A549 (cell line): ENCODE measurements around the gene ZC3H12D.

ENCODE experiments used
- CBX2 ChIP-seq: fragments of 200-600 bp; sonication (generic); IDR thresholded peaks from 2 replicates; pipeline ENCODE4 v1.6.1; 2016; ENCODE audit warnings: low read depth, mild to moderate bottlenecking, borderline replicate concordance
- CHD2 ChIP-seq: fragments of 150-350 bp; IDR thresholded peaks from 2 replicates; pipeline ENCODE4 v1.6.1; 2014; ENCODE audit warnings: low read length; ENCODE audit not compliant: partially characterized antibody
- ESRRA ChIP-seq: fragments of 150-350 bp; IDR thresholded peaks from 2 replicates; pipeline ENCODE4 v1.6.1; 2014; ENCODE audit warnings: mild to moderate bottlenecking, low read length, borderline replicate concordance
- GATA3 ChIP-seq: IDR thresholded peaks from 2 replicates; pipeline ENCODE4 v1.6.1; 2012; ENCODE audit warnings: borderline replicate concordance
- HOXB13 ChIP-seq: fragments of 250-450 bp; sonication (Bioruptor Pico); IDR thresholded peaks from 2 replicates; pipeline ENCODE4 v1.5.0; 2020; ENCODE audit warnings: low read depth, mild to moderate bottlenecking, moderate library complexity
- JUN ChIP-seq, 2 experiments: fragments of >200 bp; sonication (Bioruptor Twin); formaldehyde crosslinking; IDR thresholded peaks; 2 replicates in 1 of 2; 3 replicates in 1 of 2; pipeline ENCODE4 v1.6.1; 2016 to 2017
- MYC ChIP-seq: IDR thresholded peaks from 2 replicates; pipeline ENCODE4 v1.6.1; 2012; ENCODE audit warnings: mild to moderate bottlenecking, inconsistent platforms, low read length, improper control_type of control experiment, borderline replicate concordance
- POLR2A ChIP-seq: IDR thresholded peaks from 2 replicates; pipeline ENCODE4 v1.6.1; 2012; ENCODE audit warnings: mild to moderate bottlenecking, low read length
- RAD21 ChIP-seq, 2 experiments: fragments of >200 bp in 1 of 2; sonication (Bioruptor Twin) in 1 of 2; formaldehyde crosslinking in 1 of 2; IDR thresholded peaks in 1 of 2; conservative IDR thresholded peaks in 1 of 2; 2 replicates in 1 of 2; 3 replicates in 1 of 2; pipeline ENCODE4 v1.6.1; 2012 to 2018; ENCODE audit warnings: inconsistent platforms in 1 of 2
- RNF2 ChIP-seq: fragments of 200-600 bp; sonication (generic); IDR thresholded peaks from 2 replicates; pipeline ENCODE4 v1.6.1; 2016; ENCODE audit warnings: low read depth, mild to moderate bottlenecking, antibody characterized with exemption, moderate library complexity, borderline replicate concordance
- ZFP36 ChIP-seq: fragments of 450-650 bp; IDR thresholded peaks from 2 replicates; pipeline ENCODE4 v1.6.1; 2014; ENCODE audit warnings: borderline replicate concordance; ENCODE audit not compliant: partially characterized antibody
- TF ChIP-seq, protein P1 (sequence below): fragments of >200 bp; sonication (Bioruptor Twin); formaldehyde crosslinking; IDR thresholded peaks from 3 replicates; pipeline ENCODE4 v1.5.1; 2016
- TF ChIP-seq, protein P2 (sequence below): fragments of 200-600 bp; sonication (generic); IDR thresholded peaks from 2 replicates; pipeline ENCODE4 v1.6.1; 2016; ENCODE audit warnings: antibody characterized with exemption, mild to moderate bottlenecking, moderate library complexity
- TF ChIP-seq, protein P3 (sequence below): IDR thresholded peaks from 2 replicates; pipeline ENCODE4 v1.6.1; 2012

DNA sequence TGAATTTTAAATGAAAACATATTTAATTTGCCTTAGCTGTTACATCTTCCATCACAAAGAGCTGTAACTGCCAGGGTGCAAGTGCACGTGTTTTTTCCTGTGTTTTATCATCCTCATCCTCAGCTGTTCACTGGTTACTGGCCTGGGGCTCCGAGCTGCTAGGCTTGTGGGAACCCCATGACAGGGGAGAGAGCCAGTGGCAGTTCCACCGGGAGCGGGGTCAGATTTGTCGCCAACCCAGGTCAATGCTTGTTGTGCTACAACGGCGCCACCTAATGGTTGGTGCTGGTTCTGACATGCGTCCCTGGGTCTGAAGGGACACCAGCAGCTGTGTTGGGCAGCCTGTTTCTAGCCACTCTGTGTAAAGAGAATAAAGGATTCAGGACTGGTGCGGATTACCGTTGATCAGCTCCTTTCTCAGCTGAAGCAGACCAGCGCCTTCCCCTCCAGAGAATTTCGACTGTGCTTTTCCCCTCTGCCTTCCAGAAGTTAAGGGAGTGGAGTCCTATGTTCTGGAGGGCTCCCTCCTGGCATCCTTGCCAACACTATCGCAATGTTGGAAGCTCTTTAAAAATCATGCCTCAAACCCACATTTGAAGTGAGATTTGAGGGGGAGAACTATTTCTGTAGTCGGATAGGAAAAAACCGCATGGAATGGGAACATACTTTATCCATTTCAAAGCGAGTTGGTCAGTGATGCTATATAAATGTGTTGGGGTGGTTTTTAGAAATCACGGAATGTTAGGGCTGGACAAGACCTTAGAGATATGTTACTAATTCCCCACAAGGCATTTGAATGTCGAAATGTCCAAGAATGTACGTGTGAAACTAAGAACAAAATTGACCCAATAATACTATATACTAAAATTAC is 52.7 kb downstream of the ZC3H12D start:
- TF ChIP-seq, protein P1, sequence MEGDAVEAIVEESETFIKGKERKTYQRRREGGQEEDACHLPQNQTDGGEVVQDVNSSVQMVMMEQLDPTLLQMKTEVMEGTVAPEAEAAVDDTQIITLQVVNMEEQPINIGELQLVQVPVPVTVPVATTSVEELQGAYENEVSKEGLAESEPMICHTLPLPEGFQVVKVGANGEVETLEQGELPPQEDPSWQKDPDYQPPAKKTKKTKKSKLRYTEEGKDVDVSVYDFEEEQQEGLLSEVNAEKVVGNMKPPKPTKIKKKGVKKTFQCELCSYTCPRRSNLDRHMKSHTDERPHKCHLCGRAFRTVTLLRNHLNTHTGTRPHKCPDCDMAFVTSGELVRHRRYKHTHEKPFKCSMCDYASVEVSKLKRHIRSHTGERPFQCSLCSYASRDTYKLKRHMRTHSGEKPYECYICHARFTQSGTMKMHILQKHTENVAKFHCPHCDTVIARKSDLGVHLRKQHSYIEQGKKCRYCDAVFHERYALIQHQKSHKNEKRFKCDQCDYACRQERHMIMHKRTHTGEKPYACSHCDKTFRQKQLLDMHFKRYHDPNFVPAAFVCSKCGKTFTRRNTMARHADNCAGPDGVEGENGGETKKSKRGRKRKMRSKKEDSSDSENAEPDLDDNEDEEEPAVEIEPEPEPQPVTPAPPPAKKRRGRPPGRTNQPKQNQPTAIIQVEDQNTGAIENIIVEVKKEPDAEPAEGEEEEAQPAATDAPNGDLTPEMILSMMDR = peak; percentile 84
- TF ChIP-seq RNF2 (no peak), MYC (no peak), POLR2A (no peak), RAD21 (conservative IDR thresholded peaks at IDR 0.05 in 1 of 2, IDR thresholded peaks at IDR 0.05 in 1 of 2) (peak; percentile 96 to 97), GATA3 (no peak), ZFP36 (no peak), ESRRA (no peak), CHD2 (no peak), CBX2 (no peak), HOXB13 (no peak), JUN (IDR thresholded peaks at IDR 0.05) (no peak)
- TF ChIP-seq, protein P2, sequence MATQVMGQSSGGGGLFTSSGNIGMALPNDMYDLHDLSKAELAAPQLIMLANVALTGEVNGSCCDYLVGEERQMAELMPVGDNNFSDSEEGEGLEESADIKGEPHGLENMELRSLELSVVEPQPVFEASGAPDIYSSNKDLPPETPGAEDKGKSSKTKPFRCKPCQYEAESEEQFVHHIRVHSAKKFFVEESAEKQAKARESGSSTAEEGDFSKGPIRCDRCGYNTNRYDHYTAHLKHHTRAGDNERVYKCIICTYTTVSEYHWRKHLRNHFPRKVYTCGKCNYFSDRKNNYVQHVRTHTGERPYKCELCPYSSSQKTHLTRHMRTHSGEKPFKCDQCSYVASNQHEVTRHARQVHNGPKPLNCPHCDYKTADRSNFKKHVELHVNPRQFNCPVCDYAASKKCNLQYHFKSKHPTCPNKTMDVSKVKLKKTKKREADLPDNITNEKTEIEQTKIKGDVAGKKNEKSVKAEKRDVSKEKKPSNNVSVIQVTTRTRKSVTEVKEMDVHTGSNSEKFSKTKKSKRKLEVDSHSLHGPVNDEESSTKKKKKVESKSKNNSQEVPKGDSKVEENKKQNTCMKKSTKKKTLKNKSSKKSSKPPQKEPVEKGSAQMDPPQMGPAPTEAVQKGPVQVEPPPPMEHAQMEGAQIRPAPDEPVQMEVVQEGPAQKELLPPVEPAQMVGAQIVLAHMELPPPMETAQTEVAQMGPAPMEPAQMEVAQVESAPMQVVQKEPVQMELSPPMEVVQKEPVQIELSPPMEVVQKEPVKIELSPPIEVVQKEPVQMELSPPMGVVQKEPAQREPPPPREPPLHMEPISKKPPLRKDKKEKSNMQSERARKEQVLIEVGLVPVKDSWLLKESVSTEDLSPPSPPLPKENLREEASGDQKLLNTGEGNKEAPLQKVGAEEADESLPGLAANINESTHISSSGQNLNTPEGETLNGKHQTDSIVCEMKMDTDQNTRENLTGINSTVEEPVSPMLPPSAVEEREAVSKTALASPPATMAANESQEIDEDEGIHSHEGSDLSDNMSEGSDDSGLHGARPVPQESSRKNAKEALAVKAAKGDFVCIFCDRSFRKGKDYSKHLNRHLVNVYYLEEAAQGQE = no peak
- TF ChIP-seq, protein P3, sequence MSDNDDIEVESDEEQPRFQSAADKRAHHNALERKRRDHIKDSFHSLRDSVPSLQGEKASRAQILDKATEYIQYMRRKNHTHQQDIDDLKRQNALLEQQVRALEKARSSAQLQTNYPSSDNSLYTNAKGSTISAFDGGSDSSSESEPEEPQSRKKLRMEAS = 0 out of 2 replicates have a peak, but pooled peaks have one; percentile 17
